Activated CD4-positive, CD25-positive, alpha-beta regulatory T cell treated with anti-CD3 and anti-CD28 coated beads, Interleukin-2, amount 50 U/mL, for 16 hours (primary cell): ENCODE data around the gene BCORL1.

Experiments
- DNase-seq: peaks from one replicate; pipeline ENCODE4 v3.0.0-alpha.2; 2020; ENCODE audit warnings: low read depth, low spot score

BCORL1 gene

DNA sequence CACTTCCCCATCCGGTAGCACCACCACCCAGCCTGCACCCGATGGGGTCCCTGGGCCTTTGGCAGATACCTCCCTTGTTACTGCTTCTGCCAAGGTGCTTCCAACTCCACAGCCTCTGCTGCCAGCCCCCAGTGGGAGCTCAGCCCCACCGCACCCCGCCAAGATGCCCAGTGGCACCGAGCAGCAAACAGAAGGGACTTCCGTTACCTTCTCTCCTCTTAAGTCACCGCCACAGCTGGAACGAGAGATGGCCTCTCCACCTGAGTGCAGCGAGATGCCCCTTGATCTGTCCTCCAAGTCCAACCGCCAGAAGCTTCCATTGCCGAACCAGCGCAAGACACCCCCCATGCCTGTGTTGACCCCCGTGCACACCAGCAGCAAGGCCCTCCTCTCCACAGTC lies 31.9 kb downstream of the BCORL1 start:
- no peak for DNase-seq

DNA sequence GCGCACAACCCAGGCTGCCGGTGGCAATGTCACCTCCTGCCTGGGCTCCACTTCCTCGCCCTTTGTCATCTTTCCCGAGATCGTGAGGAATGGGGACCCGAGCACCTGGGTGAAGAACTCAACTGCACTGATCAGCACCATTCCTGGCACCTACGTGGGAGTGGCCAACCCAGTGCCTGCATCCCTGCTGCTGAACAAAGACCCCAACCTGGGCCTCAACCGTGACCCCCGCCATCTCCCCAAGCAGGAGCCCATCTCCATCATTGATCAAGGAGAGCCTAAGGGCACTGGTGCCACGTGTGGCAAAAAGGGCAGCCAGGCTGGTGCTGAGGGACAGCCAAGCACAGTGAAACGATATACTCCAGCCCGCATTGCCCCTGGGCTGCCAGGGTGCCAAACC lies 32.3 kb downstream of the BCORL1 start:
- no peak for DNase-seq

DNA sequence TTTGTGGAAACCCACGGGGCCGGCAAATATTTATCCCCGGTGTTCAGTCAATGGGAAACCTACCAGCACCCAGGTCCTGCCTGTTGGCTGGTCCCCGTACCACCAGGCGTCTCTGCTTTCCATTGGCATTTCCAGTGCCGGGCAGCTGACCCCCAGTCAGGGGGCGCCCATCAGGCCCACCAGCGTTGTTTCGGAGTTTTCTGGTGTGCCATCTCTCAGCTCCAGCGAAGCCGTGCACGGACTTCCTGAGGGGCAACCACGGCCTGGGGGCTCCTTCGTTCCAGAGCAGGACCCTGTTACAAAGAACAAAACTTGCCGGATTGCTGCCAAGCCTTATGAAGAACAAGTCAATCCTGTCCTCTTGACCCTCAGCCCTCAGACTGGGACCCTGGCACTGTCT lies 32.7 kb downstream of the BCORL1 start:
- DNase-seq, result no peak

DNA sequence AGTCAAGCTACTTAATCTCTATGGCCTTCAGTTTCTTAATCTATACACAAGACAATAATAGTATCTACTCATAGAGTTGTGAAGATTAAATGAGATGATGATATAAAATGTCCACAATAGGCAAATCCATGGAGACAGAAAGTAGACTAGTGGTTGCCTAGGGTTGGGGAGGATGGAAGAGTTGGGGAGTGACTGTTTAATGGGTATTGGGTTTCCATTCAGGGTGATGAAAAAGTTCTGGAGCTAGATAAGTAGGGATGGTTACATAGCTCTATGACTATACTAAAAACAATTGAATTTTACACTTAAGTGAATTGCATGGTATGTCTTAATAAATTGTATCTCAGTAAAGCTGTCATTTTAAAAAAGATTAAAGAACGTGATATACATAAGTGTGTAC lies 35.7 kb downstream of the BCORL1 start:
- DNase-seq, result no peak

DNA sequence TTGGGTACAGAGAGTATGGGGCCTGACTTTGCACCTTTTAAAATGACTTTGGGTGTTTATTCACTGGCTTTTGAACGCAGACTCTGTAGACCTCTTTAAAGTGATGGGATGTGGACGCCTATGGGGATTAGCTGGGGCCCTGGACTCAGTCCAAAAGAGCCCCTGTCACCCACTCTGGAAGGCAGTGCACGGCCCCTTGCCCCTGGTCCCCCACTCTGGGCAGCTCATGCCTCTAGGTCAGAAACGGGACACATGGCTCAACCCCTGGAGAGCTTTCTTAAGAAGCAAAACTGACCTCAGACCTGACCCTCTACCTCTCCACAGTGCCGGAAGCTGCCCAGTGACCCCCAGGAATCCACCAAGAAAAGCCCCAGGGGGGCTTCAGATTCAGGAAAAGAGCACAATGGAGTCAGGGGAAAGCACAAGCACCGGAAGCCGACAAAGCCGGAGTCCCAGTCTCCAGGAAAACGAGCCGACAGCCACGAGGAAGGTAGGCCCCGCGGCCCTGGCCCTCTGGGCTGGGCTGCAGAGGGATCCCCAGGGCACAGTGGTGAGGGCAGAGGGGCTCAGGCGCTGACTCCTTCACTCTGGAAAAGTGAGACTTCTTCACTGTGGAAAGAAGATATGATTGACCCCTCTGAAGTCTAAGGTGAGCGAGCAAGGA lies 38.4 kb downstream of the BCORL1 start:
- no peak for DNase-seq

DNA sequence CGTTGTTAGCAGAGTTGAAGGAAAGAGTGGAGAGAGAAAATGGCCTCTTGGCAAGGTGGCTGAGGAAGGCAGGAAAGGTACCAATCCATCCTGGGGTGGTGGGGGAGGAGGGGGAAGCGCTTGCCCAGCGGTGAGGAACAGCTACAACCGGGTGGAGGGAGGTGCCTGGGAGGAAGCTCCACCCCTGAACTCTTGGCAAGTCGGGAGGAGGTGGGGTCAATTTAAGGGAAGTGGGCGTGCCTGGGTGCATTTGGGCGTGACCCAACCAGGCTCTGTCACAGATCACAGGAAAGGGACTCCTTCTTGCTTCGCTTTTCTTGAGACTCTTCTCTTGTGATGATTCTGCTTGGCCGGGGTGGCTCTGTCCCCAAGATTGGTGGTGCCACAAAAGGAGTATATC lies 41.7 kb downstream of the BCORL1 start:
- peak; percentile 45 for DNase-seq

DNA sequence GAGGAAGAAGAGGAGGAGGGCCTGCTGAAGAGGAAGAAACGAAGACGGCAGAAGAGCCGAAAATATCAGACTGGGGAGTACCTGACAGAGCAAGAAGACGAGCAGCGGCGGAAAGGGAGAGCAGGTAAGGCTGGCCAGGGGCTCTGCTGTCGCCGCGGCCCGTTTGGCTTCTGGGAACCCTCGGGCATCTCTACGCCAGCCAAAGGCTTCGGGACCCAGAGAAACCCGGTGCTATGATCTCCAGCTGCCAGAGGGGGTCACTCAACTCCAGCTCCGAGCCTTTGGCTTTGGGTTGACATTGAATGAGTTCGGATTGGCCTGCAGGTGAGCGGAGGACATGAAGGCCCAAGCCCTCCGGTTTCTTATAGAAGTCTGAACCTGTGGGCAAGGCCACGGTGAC lies 42.8 kb downstream of the BCORL1 start:
- DNase-seq, result no peak

DNA sequence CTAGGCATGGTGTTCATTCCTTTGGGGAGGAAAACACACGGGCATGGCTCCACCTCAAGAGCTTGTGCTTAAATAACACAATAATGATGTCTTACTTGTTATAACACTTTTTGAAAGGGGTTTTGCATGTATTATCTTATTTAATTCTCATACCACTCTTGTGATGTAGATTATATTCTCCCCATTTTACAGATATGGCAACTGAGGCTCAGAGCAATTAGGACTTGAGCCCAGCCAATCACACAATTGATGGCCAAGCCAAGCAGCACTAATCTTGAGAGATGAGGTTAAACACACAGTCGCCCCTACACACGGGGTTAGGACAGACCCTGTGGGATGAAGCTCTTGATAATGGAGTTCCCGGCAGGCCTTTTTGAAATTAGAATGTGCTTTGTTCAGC lies 45.1 kb downstream of the BCORL1 start:
- no peak for DNase-seq

DNA sequence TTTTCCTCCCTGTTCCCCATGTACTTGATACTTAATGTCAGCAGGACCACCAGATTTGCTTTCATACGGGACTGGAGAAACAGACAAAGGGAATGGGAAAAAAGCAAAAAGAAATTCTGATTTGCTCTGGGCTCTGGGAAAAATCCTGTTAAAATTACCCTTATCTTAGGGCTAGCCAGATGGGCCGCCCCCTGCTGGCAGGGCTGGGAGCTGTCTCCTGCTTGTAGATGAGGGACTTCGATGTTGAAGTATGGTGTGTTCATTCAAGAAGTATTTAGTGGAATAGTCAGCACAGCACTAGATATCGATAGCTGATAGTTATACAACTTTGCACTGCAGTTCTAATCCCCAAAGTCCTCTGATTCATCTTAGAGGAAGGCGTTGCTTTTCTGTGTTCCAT lies 45.8 kb downstream of the BCORL1 start:
- peak; percentile 13 for DNase-seq

DNA sequence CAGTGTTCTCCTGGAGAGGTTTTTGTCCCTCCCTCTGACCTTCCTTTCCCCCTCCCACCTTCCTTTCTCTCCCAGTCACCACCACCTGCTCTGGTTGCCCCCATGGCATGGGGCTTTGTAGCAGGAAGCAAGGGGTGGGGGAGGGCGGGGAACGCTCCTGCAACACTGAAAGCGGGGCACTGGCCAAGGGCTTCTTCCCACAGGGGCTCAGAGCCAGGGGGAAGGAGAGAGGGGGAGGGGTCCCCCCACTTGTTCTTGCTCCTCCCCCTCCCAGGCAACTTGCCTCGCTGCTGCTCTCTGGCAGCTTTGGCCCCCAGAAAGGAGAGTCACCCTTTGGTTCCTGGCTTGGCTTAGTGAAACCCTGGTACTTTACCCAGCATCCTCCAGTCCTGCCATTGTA lies 48.4 kb downstream of the BCORL1 start:
- no peak for DNase-seq

DNA sequence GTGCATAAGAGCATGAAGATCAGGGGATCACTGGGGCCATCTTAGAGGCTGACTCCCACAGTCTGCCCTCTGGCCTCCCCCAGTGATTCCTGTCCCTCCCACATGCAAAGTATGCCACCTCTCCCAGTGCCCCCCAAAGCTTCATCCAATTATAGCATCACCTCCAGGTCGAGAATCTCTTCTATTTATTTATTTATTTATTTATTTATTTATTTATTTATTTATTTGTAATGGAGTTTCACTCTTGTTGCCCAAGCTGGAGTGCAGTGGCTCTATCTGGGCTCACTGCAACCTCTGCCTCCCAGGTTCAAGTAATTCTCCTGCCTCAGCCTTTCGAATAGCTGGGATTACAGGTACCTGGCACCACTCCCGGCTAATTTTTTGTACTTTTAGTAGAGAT lies 50.1 kb downstream of the BCORL1 start:
- no peak for DNase-seq

DNA sequence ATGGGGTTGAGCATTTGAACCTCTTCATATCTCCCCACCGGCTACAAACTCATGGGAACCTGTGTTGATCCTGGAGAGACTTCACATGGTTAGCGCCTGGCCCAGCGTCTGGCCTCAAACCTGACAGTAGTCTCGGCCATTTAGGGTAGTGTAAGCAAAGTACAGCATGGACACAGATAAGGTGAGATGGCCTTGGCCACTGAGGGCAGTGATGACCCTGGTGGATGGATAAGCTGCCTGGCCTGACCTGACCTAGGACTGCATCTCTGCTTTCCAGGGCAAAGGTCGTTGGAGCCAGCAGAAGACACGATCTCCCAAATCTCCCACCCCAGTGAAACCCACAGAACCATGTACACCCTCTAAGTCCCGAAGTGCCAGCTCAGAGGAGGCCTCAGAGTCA lies 51.7 kb downstream of the BCORL1 start:
- DNase-seq, result no peak

DNA sequence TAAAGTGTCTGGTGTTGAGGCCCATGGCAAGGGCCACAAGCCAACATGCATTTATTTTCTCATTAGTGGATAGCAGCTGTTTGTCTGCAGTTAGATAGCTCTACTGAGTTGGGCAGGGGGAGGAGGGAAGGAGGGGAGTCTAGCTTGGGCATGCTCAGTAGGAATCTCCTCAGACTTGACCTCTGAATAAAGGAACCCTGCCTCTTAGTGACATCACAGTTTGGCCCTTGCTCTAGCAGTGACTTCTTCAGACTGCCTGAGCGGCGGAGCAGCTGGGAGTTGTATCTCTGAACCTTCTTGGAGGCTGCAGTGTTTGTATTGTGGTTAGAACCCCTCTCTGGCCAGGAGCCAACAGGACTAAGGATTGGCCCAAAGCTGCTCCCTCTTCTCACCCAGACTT lies 57.4 kb downstream of the BCORL1 start:
- DNase-seq, result no peak

DNA sequence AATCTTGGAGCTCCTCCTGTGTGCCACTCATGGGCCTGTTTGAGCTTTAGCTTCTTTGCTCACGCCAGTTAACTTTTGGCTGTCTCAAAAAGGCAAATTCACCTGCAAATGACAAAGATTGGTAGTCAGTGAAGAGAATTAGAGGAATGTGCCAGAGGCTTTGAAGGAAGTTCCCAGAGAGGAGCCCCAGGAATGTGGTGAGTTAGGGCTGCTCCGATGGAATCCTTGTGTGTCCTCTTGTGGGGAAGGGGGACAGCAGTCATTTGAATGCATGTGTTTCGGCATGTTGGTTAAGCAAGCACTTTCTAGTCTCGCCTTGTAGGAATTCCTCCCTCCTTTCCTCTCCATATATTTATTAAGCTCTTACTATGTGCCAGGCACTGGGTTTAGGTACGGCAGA lies 65.0 kb downstream of the BCORL1 start:
- DNase-seq, result no peak

DNA sequence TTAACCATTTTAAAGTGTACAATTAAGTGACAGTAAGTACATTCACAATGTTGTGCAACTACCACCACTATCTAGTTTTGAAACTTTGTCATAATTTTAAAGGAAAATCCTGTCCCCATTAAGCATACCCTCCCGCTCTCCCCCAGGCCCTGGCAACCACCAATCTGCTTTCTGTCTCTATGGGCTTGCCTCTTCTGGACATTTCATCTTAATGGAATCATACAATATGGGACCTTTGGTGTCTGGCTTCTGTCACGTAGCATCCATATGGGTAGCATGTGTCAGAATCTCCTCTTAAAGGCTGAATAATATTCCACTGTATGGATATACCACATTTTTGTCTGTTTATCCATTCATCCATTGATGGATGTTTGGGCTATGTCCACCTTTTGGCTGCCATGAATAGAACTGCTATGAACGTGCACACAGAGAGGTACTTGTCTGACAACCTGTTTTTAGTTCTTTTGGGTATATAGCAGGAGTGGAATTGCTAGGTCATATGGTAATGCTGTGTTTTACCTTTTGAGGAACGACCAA lies 66.3 kb downstream of the BCORL1 start:
- DNase-seq, result no peak

DNA sequence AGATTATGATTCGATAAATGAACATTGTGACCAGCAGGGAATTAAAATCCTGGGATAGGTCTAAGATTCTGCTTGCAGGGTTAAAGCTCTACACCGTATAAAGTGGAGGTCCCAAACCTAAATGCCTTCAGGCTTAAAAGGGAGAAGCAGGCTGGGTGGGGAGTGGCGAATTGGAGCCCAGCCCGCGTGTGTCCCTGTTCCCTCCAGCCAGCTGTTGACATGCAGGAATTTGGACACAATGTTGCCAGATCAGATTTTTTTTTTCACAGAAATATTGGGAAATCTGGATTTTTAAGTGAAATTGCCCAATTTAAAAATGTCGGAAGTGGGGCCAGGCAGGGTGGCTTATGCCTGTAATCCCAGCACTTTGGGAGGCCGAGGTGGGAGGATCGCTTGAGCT lies 67.4 kb downstream of the BCORL1 start:
- no peak for DNase-seq

DNA sequence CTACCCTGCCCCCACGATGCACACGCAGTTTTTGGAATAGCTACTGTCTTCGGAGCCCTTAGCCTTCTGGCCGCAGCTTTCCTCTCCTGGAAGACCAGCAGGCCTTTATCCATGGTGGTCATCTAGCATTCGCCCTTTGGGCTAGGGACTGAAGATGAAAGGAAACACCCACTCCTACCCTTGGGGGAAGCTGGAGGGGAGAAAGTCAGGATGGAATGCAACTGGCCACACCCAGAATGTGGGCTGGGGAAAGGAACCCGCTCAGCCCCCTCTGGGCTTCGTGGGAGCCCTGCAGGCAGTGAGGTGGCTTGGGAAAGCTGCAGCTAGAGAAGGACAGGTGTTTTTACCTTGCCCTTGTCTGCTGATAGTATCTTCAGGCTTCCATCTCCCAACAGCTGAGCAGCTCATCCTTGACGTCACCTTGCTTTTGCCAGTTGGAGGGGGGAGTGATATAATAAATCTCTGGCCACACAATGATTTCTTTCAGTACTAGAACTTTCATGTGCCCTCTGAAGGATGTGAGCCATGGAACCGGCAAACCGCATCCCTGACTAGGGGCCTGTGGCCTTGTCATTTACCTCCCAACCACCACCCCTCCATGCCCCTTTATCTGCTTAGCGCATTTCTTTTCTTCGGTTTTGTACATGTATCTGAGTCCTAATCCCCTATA lies 68.9 kb downstream of the BCORL1 start:
- DNase-seq, result no peak

DNA sequence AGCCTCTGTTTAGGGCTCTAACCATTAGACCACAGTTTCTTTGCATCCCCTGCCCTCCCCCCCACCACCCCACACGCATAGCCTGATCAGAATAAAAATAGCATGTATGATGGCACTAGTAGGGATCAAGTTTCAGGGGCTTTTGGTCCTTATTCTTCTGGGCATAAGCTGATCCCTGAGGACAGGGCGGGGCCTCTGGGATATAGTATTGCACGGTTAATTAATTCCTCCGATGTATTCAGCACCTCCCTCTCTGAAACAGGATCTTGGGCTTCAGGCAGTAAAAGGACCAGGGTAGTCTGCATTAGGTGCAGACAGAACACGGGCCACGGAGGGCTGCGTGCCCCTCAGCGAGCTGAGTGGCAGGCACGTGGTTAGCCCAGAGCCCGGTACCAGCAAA lies 70.8 kb downstream of the BCORL1 start:
- no peak for DNase-seq

DNA sequence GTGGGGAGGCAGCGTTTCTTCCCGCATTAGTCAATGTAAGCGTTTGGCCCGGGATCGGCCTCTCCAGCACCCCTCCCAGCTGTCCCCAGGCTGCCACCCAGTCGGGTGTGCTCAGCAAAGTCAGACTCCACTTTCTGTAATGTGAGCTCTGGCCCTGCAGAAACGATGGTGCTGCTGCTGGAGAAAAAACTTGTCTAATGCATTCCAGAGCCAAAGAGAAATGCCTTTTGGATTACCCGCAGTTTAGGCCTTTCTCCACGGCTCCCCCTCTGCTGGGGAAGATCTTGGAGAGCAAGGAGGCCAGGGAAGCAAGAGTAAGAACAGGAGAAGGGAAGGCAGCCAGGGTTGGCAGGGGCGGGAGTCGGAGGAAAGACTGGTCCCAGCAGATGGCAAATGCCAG lies 72.7 kb downstream of the BCORL1 start:
- no peak for DNase-seq

DNA sequence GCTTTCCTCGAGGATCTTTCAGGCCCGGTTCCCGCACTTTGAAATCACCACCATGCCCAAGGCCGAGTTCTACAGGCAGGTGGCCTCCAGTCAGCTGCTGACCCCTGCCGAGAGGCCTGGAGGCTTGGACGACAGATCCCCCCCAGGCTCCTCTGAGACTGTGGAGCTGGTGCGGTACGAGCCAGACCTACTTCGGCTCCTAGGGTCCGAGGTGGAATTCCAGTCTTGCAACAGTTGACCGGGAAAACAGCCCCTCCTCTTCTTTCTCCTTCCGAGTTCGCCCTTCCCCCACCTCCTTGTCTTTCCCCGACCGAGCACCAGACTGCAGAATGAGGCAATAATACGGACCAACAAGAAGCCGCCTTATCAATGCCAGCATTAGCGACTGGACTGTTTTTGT lies 73.5 kb downstream of the BCORL1 start:
- DNase-seq, result no peak

DNA sequence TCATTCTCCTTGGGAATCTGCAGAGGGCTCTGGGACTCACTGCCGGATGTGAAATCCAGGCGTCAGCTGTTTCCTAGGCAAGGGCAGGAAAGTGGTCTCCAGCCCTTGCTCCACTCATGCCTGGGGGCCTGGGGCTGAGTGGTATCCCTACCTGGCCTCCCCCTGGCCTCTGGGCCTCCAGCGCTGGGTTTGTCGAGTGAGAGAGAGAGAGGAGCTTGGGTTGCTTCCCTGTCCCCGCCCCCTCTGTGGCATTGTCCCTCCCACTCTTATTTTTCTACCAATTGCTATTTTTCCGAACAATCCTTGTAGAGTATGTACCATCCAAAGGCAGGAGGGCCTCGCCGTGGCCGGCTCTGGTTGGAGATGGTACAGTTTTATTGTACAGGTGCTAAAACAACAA lies 74.8 kb downstream of the BCORL1 start:
- no peak for DNase-seq

DNA sequence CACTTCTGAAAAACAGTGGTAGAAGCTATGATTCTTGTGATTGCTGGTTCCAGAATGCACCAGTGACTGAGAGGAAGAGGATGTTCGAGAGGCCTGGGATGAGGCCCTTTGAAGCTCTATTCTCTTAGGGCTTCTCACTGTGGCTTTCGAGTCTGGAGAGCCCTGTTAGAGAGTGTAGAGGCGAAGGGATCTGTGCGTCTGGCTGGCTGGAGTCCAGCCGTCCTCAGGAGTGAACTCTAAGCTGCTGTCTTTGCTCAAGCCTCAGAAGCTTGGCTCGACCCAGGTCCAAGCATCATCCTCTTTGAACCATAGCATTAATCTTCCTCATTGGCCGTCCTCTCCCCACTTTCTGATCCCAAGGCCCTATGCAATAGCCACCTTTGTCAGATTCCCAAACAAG lies 76.2 kb downstream of the BCORL1 start:
- no peak for DNase-seq
